Measurements from ENCODE around the gene IGFBP1. TPM values are rescaled to one million over a fixed set of nuclear protein-coding genes. Genes with fewer than 3 reads are reported as not detected.
A peak's percentile ranks its signal among the peaks of the same experiment; 100 is the strongest.
"Not testable (repeated sequence)": the region's sequence is repeated elsewhere in the genome, so short reads cannot be mapped to it uniquely, and the experiment has no call there.

Gene IGFBP1
- polyA plus RNA-seq (2012; rRNA removed): not detected in 2 replicates
- not detected in 2 replicates for polyA plus RNA-seq (2012; cell fraction: cytosol; rRNA removed)
- not detected in 2 replicates for polyA plus RNA-seq (2012; cell fraction: nucleus; rRNA removed)

GRCh38 chr7:45888185-45888992, at the start of gene IGFBP1:
TSS of gene IGFBP1 (plus strand) at chr7:45888488. CDS start at chr7:45888653, 165 bp downstream.
- CTCF ChIA-PET: interaction anchor here (1.5 to 7.2 kb wide), 5 partner anchors 11 to 1292 kb away, joined by 6 to 53 read pairs (median 16); partner anchors contain the start of gene IGFBP3

GRCh38 chr7:45838852-45839251, 49.4 kb upstream of the IGFBP1 start:
- H3K27me3 ChIP-seq (ENCODE audit: insufficient read depth): peaks cover 10% of the 10 kb centered on the region; the same call in 1 of the 2 replicates
- H3F3A ChIP-seq (replicated peaks; ENCODE audit: insufficient read depth); H3K79me2 ChIP-seq (ENCODE audit: insufficient read depth); H3K27ac ChIP-seq (ENCODE audit: low read depth in 2 of 2, low read length in 1 of 2); H3K4me3 ChIP-seq (ENCODE audit: low read depth in 2 of 2, low read length in 1 of 2); H2AFZ ChIP-seq (ENCODE audit: low read depth); H3K9me2 ChIP-seq; DNase-seq; H3K9me3 ChIP-seq; H3K36me3 ChIP-seq (replicated peaks in 1 of 2; ENCODE audit: control insufficient read depth in 1 of 2, insufficient read depth in 2 of 2, low read length in 1 of 2); H3K4me1 ChIP-seq (ENCODE audit: control insufficient read depth in 1 of 2, insufficient read depth in 2 of 2, low read depth in 1 of 2, low read length in 1 of 2); H3K9ac ChIP-seq; H4K20me1 ChIP-seq (ENCODE audit: insufficient read depth); H3K4me2 ChIP-seq; CTCF ChIA-PET; POLR2A ChIA-PET: not testable (repeated sequence)
- WGBS (ENCODE audit: low lambda C conversion rate): 52% methylated on average over 2 of the region's 2 CpGs

More at GRCh38 chr7:45888185-45888992, at the start of gene IGFBP1:
- Histone ChIP-seq H3K9me2 (no peaks in the 10 kb centered on the region), H3K4me2 (peak within 1 kb of the TSS; percentile 76), H3K79me2 (ENCODE audit: insufficient read depth) (no peaks in the 10 kb centered on the region), H3K27me3 (ENCODE audit: insufficient read depth) (peaks cover 7% of the 10 kb centered on the region; the same call in 1 of the 2 replicates), H3K4me1 (ENCODE audit: control insufficient read depth in 1 of 2, insufficient read depth in 2 of 2, low read depth in 1 of 2, low read length in 1 of 2) (peaks cover 0 to 8% of the 10 kb centered on the region in 2 experiments; a peak in 1 of 4 replicates), H3K4me3 (ENCODE audit: low read depth in 2 of 2, low read length in 1 of 2) (peak within 1 kb of the TSS; percentile 37 to 53), H3K9me3 (no peaks in the 10 kb centered on the region), H2AFZ (ENCODE audit: low read depth) (no peak within 1 kb of the TSS), H3K27ac (ENCODE audit: low read depth in 2 of 2, low read length in 1 of 2) (no peak within 1 kb of the TSS), H3K36me3 (replicated peaks in 1 of 2; ENCODE audit: control insufficient read depth in 1 of 2, insufficient read depth in 2 of 2, low read length in 1 of 2) (no peaks in the 10 kb centered on the region), H3K9ac (no peak within 1 kb of the TSS), H4K20me1 (ENCODE audit: insufficient read depth) (no peaks in the 10 kb centered on the region), H3F3A (replicated peaks; ENCODE audit: insufficient read depth) (no peaks in the 10 kb centered on the region)
- WGBS (ENCODE audit: low lambda C conversion rate): 13% methylated on average over 58 of the region's 73 CpGs
- DNase-seq: peak; percentile 83
- POLR2A ChIA-PET: no interaction called here
- no peak for TF ChIP-seq GATA2 (CRISPR knock-in tag; IDR thresholded peaks at IDR 0.05)
- 0 out of 2 replicates have a peak, but pooled peaks have one; percentile 32 for TF ChIP-seq MXI1 (IDR thresholded peaks at IDR 0.05; ENCODE audit: low read depth, low read length)

- H3K4me2 ChIP-seq; CTCF ChIA-PET; POLR2A ChIA-PET; H3K9me3 ChIP-seq; H4K20me1 ChIP-seq (ENCODE audit: insufficient read depth); H3K27ac ChIP-seq (ENCODE audit: low read depth in 2 of 2, low read length in 1 of 2); H3F3A ChIP-seq (replicated peaks; ENCODE audit: insufficient read depth); H2AFZ ChIP-seq (ENCODE audit: low read depth); H3K79me2 ChIP-seq (ENCODE audit: insufficient read depth); DNase-seq; H3K9ac ChIP-seq; H3K4me3 ChIP-seq (ENCODE audit: low read depth in 2 of 2, low read length in 1 of 2); H3K36me3 ChIP-seq (replicated peaks in 1 of 2; ENCODE audit: control insufficient read depth in 1 of 2, insufficient read depth in 2 of 2, low read length in 1 of 2); H3K4me1 ChIP-seq (ENCODE audit: control insufficient read depth in 1 of 2, insufficient read depth in 2 of 2, low read depth in 1 of 2, low read length in 1 of 2); H3K9me2 ChIP-seq: not testable (repeated sequence)
- H3K27me3 ChIP-seq (ENCODE audit: insufficient read depth): peaks cover 10% of the 10 kb centered on the region; the same call in 1 of the 2 replicates
- WGBS (ENCODE audit: low lambda C conversion rate): 37% methylated on average over 4 of the region's 4 CpGs
Measured at GRCh38 chr7:45841926-45842717, 46.2 kb upstream of the IGFBP1 start.

GRCh38 chr7:45846536-45846935, 41.8 kb upstream of the IGFBP1 start:
- H4K20me1 ChIP-seq (ENCODE audit: insufficient read depth); POLR2A ChIA-PET; H3K4me3 ChIP-seq (ENCODE audit: low read depth in 2 of 2, low read length in 1 of 2); H2AFZ ChIP-seq (ENCODE audit: low read depth); H3K4me1 ChIP-seq (ENCODE audit: control insufficient read depth in 1 of 2, insufficient read depth in 2 of 2, low read depth in 1 of 2, low read length in 1 of 2); CTCF ChIA-PET; H3K9me2 ChIP-seq; H3K27me3 ChIP-seq (ENCODE audit: insufficient read depth); DNase-seq; H3K36me3 ChIP-seq (replicated peaks in 1 of 2; ENCODE audit: control insufficient read depth in 1 of 2, insufficient read depth in 2 of 2, low read length in 1 of 2); H3K9ac ChIP-seq; H3K4me2 ChIP-seq; H3K27ac ChIP-seq (ENCODE audit: low read depth in 2 of 2, low read length in 1 of 2); H3K9me3 ChIP-seq; H3F3A ChIP-seq (replicated peaks; ENCODE audit: insufficient read depth); H3K79me2 ChIP-seq (ENCODE audit: insufficient read depth): not testable (repeated sequence)
- WGBS (ENCODE audit: low lambda C conversion rate): 62% methylated on average over 5 of the region's 5 CpGs

GRCh38 chr7:45848734-45849133, 39.6 kb upstream of the IGFBP1 start:
- H3K9me3 ChIP-seq; H3K79me2 ChIP-seq (ENCODE audit: insufficient read depth); H3K9ac ChIP-seq; H3K27me3 ChIP-seq (ENCODE audit: insufficient read depth); H4K20me1 ChIP-seq (ENCODE audit: insufficient read depth); CTCF ChIA-PET; H3K9me2 ChIP-seq; DNase-seq; H3K27ac ChIP-seq (ENCODE audit: low read depth in 2 of 2, low read length in 1 of 2); H3K4me3 ChIP-seq (ENCODE audit: low read depth in 2 of 2, low read length in 1 of 2); H3K4me2 ChIP-seq; H3F3A ChIP-seq (replicated peaks; ENCODE audit: insufficient read depth); POLR2A ChIA-PET; H3K4me1 ChIP-seq (ENCODE audit: control insufficient read depth in 1 of 2, insufficient read depth in 2 of 2, low read depth in 1 of 2, low read length in 1 of 2); H2AFZ ChIP-seq (ENCODE audit: low read depth); H3K36me3 ChIP-seq (replicated peaks in 1 of 2; ENCODE audit: control insufficient read depth in 1 of 2, insufficient read depth in 2 of 2, low read length in 1 of 2): not testable (repeated sequence)
- WGBS (ENCODE audit: low lambda C conversion rate): 65% methylated on average over 6 of the region's 6 CpGs
